8988T (cell line): ENCODE measurements around the gene NTN4.
"Not testable (repeated sequence)": the region's sequence is repeated elsewhere in the genome, so short reads cannot be mapped to it uniquely, and the experiment has no call there.

Experiments
- DNase-seq: peaks from one replicate; pipeline ENCODE4 v3.0.0; 2011

The NTN4 gene

GRCh38 chr12:95621725-95622124 is 168.8 kb downstream of the NTN4 start:
- DNase-seq = no peak

- no peak for DNase-seq
Observed at GRCh38 chr12:95620171-95620570, 170.4 kb downstream of the NTN4 start.

GRCh38 chr12:95616470-95616869 is 174.1 kb downstream of the NTN4 start:
- DNase-seq = not testable (repeated sequence)

- no peak for DNase-seq
Observed at GRCh38 chr12:95615749-95616148, 174.8 kb downstream of the NTN4 start.

- DNase-seq = no peak
Observed at GRCh38 chr12:95614390-95614982, 176.1 kb downstream of the NTN4 start.

- DNase-seq = no peak
Observed at GRCh38 chr12:95613021-95613420, 177.5 kb downstream of the NTN4 start.

- DNase-seq = no peak
Observed at GRCh38 chr12:95611676-95612309, 178.8 kb downstream of the NTN4 start.

- no peak for DNase-seq
Observed at GRCh38 chr12:95608252-95609033, 182.1 kb downstream of the NTN4 start.
